Suprapubic skin (tissue), 4 donors: ENCODE measurements around the gene NES. TPM values are rescaled to one million over a fixed set of nuclear protein-coding genes. Genes with fewer than 3 reads are reported as not detected.
A peak's percentile ranks its signal among the peaks of the same experiment; 100 is the strongest.

Experiments
- DNase-seq, 2 donors: peaks; one replicate each; pipeline ENCODE4 v3.0.0-alpha.2; 2019; ENCODE audit warnings: low spot score in 2 of 2
- H3K27ac ChIP-seq: fragments of 200-600 bp; sonication (generic); one replicate; pipeline ENCODE4 v1.5.1; 2019
- H3K27me3 ChIP-seq: fragments of 200-600 bp; sonication (generic); one replicate; pipeline ENCODE4 v1.5.1; 2019
- H3K36me3 ChIP-seq: fragments of 200-600 bp; sonication (generic); one replicate; pipeline ENCODE4 v1.5.1; 2019
- H3K4me1 ChIP-seq: fragments of 200-600 bp; sonication (generic); one replicate; pipeline ENCODE4 v1.5.1; 2019
- H3K4me3 ChIP-seq: fragments of 200-600 bp; sonication (generic); one replicate; pipeline ENCODE4 v1.5.1; 2019; ENCODE audit warnings: mild to moderate bottlenecking
- H3K9me3 ChIP-seq: fragments of 200-600 bp; sonication (generic); one replicate; pipeline ENCODE4 v1.5.1; 2019
- CTCF ChIP-seq, 2 donors: fragments of 200-600 bp in 1 of 2; fragments of 450-650 bp in 1 of 2; sonication (generic) in 1 of 2; IDR thresholded peaks; one replicate each; pipeline ENCODE4 v1.5.1; 2016 to 2019; ENCODE audit warnings: antibody characterized with exemption in 2 of 2, mild to moderate bottlenecking in 1 of 2, moderate library complexity in 1 of 2
- EP300 ChIP-seq: sonication (generic); formaldehyde crosslinking; IDR thresholded peaks from one replicate; pipeline ENCODE4 v1.6.1; 2017; ENCODE audit warnings: antibody characterized with exemption
- POLR2A ChIP-seq, 2 donors: fragments of 450-650 bp; IDR thresholded peaks; one replicate each; pipeline ENCODE4 v1.6.1; 2017; ENCODE audit warnings: antibody characterized with exemption in 2 of 2, mild to moderate bottlenecking in 2 of 2, moderate library complexity in 2 of 2
- POLR2AphosphoS5 ChIP-seq, 3 donors: sonication (generic); formaldehyde crosslinking; IDR thresholded peaks; one replicate each; pipeline ENCODE4 v1.6.1; 2017; ENCODE audit warnings: antibody characterized with exemption in 3 of 3
- WGBS: methylation state at CpG from one replicate; pipeline ENCODE4 v1.1.5; 2018; 5-methylcytosine and 5-hydroxymethylcytosine counted together
- total RNA-seq, 4 donors: library from RNA; depleted of rRNA; stranded (reverse); fragments of >200 nt; gene quantifications; one replicate each; pipeline ENCODE4 v1.1.0, GENCODE V29; 2016

NES gene
- total RNA-seq, 4 donors from 2014 or later: 1.9 to 7.4 (median 4.8) TPM

- 57% methylated on average over 4 of the region's 4 CpGs for WGBS
- peaks cover 3% of the 10 kb centered on the region for H3K27me3 ChIP-seq
- peak overlapping the region; percentile 73 for H3K27ac ChIP-seq
- DNase-seq: no peak
- H3K4me1 ChIP-seq: peaks cover 92% of the 10 kb centered on the region
- no peak overlapping the region for H3K4me3 ChIP-seq
- TF ChIP-seq EP300: no peak
- no peak for TF ChIP-seq POLR2AphosphoS5 (IDR thresholded peaks at IDR 0.05)
- TF ChIP-seq CTCF (IDR thresholded peaks at IDR 0.05): no peak
- no peak for TF ChIP-seq POLR2A (IDR thresholded peaks at IDR 0.05)
- H3K36me3 ChIP-seq: no peaks in the 10 kb centered on the region
- no peaks in the 10 kb centered on the region for H3K9me3 ChIP-seq
Measured at GRCh38 chr1:156709031-156709430, 31.8 kb upstream of the NES start.

- peak overlapping the region; percentile 73 for H3K27ac ChIP-seq
- H3K27me3 ChIP-seq: peaks cover 3% of the 10 kb centered on the region
- DNase-seq: no peak
- no peaks in the 10 kb centered on the region for H3K36me3 ChIP-seq
- WGBS: 43% methylated on average over 4 of the region's 4 CpGs
- H3K4me3 ChIP-seq: no peak overlapping the region
- H3K4me1 ChIP-seq: peaks cover 99% of the 10 kb centered on the region
- no peak for TF ChIP-seq EP300
- TF ChIP-seq CTCF (IDR thresholded peaks at IDR 0.05): no peak
- no peak for TF ChIP-seq POLR2AphosphoS5 (IDR thresholded peaks at IDR 0.05)
- no peak for TF ChIP-seq POLR2A (IDR thresholded peaks at IDR 0.05)
- no peaks in the 10 kb centered on the region for H3K9me3 ChIP-seq
Measured at GRCh38 chr1:156708218-156708661, 31.0 kb upstream of the NES start.

GRCh38 chr1:156707417-156708217, 30.4 kb upstream of the NES start:
- 51% methylated on average over 8 of the region's 8 CpGs for WGBS
- peaks cover 96% of the 10 kb centered on the region for H3K4me1 ChIP-seq
- H3K36me3 ChIP-seq: no peaks in the 10 kb centered on the region
- H3K27ac ChIP-seq: peak overlapping the region; percentile 80
- TF ChIP-seq POLR2A (IDR thresholded peaks at IDR 0.05) (no peak), CTCF (IDR thresholded peaks at IDR 0.05) (no peak), POLR2AphosphoS5 (IDR thresholded peaks at IDR 0.05) (no peak), EP300 (no peak)
- peak in 1 of 2 donors; percentile 65 for DNase-seq
- no peak overlapping the region for H3K4me3 ChIP-seq
- no peaks in the 10 kb centered on the region for H3K9me3 ChIP-seq
- peaks cover 3% of the 10 kb centered on the region for H3K27me3 ChIP-seq

- DNase-seq: peak; percentile 84 to 86
- TF ChIP-seq EP300 (no peak), POLR2AphosphoS5 (IDR thresholded peaks at IDR 0.05) (no peak)
- H3K4me1 ChIP-seq: peaks cover 90% of the 10 kb centered on the region
- H3K36me3 ChIP-seq: no peaks in the 10 kb centered on the region
- H3K27me3 ChIP-seq: peaks cover 3% of the 10 kb centered on the region
- WGBS: 17% methylated on average over 13 of the region's 29 CpGs
- H3K9me3 ChIP-seq: no peaks in the 10 kb centered on the region
- peak overlapping the region; percentile 55 for H3K4me3 ChIP-seq
- peak overlapping the region; percentile 80 for H3K27ac ChIP-seq
Measured at GRCh38 chr1:156706657-156707416, 29.6 kb upstream of the NES start.

- peak overlapping the region; percentile 80 for H3K27ac ChIP-seq
- no peaks in the 10 kb centered on the region for H3K9me3 ChIP-seq
- no peaks in the 10 kb centered on the region for H3K36me3 ChIP-seq
- peak overlapping the region; percentile 55 for H3K4me3 ChIP-seq
- TF ChIP-seq POLR2A (IDR thresholded peaks at IDR 0.05) (no peak), CTCF (IDR thresholded peaks at IDR 0.05) (peak; percentile 78 to 83)
- peaks cover 82% of the 10 kb centered on the region for H3K4me1 ChIP-seq
- DNase-seq: peak; percentile 85 to 89
- under 1% methylated on average over 27 of the region's 45 CpGs for WGBS
- H3K27me3 ChIP-seq: peaks cover 3% of the 10 kb centered on the region
Measured at GRCh38 chr1:156705918-156706656, 28.9 kb upstream of the NES start.
